ENCODE data around the gene ZNF397. TPM values are rescaled to one million over a fixed set of nuclear protein-coding genes. Genes with fewer than 3 reads are reported as not detected.

The ZNF397 gene
- total RNA-seq, 1 donor from 2014 or later: 43.6 TPM

DNA sequence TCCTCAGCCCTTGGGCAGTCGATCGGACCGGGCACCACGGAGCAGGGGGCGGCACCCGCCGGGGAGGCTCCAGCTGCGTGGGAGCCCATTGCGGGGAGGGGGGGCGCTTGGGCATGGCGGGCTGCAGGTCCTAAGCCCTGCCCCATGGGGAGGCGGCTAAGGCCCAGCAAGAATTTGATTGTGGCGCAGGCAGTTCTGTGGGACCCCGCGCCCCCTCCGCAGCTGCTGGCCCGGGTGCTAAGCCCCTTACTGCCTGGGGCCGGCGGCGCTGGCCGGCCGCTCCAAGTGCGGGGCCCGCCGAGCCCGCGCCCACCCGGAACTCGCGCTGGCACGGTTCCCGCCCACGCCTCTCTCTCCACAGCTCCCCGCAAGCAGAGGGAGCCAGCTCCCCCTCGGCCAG lies 30.8 kb downstream of the ZNF397 start:
- Mint-ChIP-seq H3K4me1 (ENCODE audit: low read depth) (no peaks in the 10 kb centered on the region), H3K36me3 (ENCODE audit: insufficient read depth) (peaks cover 45% of the 10 kb centered on the region), H3K27me3 (no peaks in the 10 kb centered on the region), H3K4me3 (ENCODE audit: low read depth) (no peak overlapping the region), H3K27ac (no peak overlapping the region), H3K9me3 (ENCODE audit: low read depth) (peaks cover 42% of the 10 kb centered on the region)
- DNase-seq (ENCODE audit: low spot score, unreplicated experiment): no peak
- TF ChIP-seq, protein P1, sequence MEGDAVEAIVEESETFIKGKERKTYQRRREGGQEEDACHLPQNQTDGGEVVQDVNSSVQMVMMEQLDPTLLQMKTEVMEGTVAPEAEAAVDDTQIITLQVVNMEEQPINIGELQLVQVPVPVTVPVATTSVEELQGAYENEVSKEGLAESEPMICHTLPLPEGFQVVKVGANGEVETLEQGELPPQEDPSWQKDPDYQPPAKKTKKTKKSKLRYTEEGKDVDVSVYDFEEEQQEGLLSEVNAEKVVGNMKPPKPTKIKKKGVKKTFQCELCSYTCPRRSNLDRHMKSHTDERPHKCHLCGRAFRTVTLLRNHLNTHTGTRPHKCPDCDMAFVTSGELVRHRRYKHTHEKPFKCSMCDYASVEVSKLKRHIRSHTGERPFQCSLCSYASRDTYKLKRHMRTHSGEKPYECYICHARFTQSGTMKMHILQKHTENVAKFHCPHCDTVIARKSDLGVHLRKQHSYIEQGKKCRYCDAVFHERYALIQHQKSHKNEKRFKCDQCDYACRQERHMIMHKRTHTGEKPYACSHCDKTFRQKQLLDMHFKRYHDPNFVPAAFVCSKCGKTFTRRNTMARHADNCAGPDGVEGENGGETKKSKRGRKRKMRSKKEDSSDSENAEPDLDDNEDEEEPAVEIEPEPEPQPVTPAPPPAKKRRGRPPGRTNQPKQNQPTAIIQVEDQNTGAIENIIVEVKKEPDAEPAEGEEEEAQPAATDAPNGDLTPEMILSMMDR (IDR thresholded peaks at IDR 0.05; ENCODE audit: unreplicated experiment): no peak

GRCh38 chr18:35276267-35276666 lies 35.4 kb downstream of the ZNF397 start:
- H3K4me3 Mint-ChIP-seq (ENCODE audit: low read depth): no peak overlapping the region
- no peak overlapping the region for H3K27ac Mint-ChIP-seq
- TF ChIP-seq, protein P1 (IDR thresholded peaks at IDR 0.05; ENCODE audit: unreplicated experiment): no peak
- H3K4me1 Mint-ChIP-seq (ENCODE audit: low read depth): no peaks in the 10 kb centered on the region
- H3K27me3 Mint-ChIP-seq: no peaks in the 10 kb centered on the region
- H3K9me3 Mint-ChIP-seq (ENCODE audit: low read depth): peaks cover 39% of the 10 kb centered on the region
- no peak for DNase-seq (ENCODE audit: low spot score, unreplicated experiment)
- H3K36me3 Mint-ChIP-seq (ENCODE audit: insufficient read depth): peaks cover 34% of the 10 kb centered on the region

GRCh38 chr18:35277633-35278032 lies 36.8 kb downstream of the ZNF397 start:
- H3K27me3 Mint-ChIP-seq: no peaks in the 10 kb centered on the region
- peaks cover 47% of the 10 kb centered on the region for H3K9me3 Mint-ChIP-seq (ENCODE audit: low read depth)
- H3K4me1 Mint-ChIP-seq (ENCODE audit: low read depth): no peaks in the 10 kb centered on the region
- H3K4me3 Mint-ChIP-seq (ENCODE audit: low read depth): no peak overlapping the region
- TF ChIP-seq, protein P1 (IDR thresholded peaks at IDR 0.05; ENCODE audit: unreplicated experiment): no peak
- no peak overlapping the region for H3K27ac Mint-ChIP-seq
- H3K36me3 Mint-ChIP-seq (ENCODE audit: insufficient read depth): peaks cover 40% of the 10 kb centered on the region
- no peak for DNase-seq (ENCODE audit: low spot score, unreplicated experiment)

- Mint-ChIP-seq H3K4me1 (ENCODE audit: low read depth) (no peaks in the 10 kb centered on the region), H3K9me3 (ENCODE audit: low read depth) (peaks cover 45% of the 10 kb centered on the region), H3K36me3 (ENCODE audit: insufficient read depth) (peaks cover 41% of the 10 kb centered on the region), H3K4me3 (ENCODE audit: low read depth) (no peak overlapping the region), H3K27ac (no peak overlapping the region), H3K27me3 (no peaks in the 10 kb centered on the region)
- no peak for DNase-seq (ENCODE audit: low spot score, unreplicated experiment)
- TF ChIP-seq, protein P1 (IDR thresholded peaks at IDR 0.05; ENCODE audit: unreplicated experiment): no peak
Observed at GRCh38 chr18:35278085-35278484, 37.3 kb downstream of the ZNF397 start.

DNA sequence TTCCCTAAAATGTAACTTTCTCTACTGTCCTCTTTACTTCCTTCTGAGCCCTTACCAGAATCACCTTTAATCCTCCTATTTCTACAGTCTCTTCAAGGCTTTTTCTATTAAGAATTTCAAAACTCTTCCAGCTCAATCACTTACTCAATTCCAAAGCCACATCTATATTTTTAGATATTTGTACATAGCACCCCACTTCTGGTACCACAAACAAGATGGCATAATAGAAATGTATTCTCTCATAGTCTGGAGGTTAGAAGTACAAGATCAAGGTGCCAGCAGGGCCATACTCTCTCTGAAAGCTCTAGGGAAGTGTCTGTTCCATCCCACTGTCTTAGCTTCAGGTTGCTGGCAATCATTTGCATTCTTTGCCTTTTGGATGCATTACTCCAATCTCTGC lies 38.1 kb downstream of the ZNF397 start:
- H3K4me3 Mint-ChIP-seq (ENCODE audit: low read depth): no peak overlapping the region
- TF ChIP-seq, protein P1 (IDR thresholded peaks at IDR 0.05; ENCODE audit: unreplicated experiment): no peak
- no peaks in the 10 kb centered on the region for H3K4me1 Mint-ChIP-seq (ENCODE audit: low read depth)
- no peak for DNase-seq (ENCODE audit: low spot score, unreplicated experiment)
- no peak overlapping the region for H3K27ac Mint-ChIP-seq
- H3K27me3 Mint-ChIP-seq: no peaks in the 10 kb centered on the region
- peaks cover 37% of the 10 kb centered on the region for H3K36me3 Mint-ChIP-seq (ENCODE audit: insufficient read depth)
- peaks cover 43% of the 10 kb centered on the region for H3K9me3 Mint-ChIP-seq (ENCODE audit: low read depth)

Data from progenitor cell of endocrine pancreas (in vitro differentiated cells).